ENCODE data around the gene SLC25A4. TPM values are rescaled to one million over a fixed set of nuclear protein-coding genes. Genes with fewer than 3 reads are reported as not detected.

SLC25A4 gene
- total and polyA plus RNA-seq, 10 of the 15 experiments (the other 5 are each of a cell fraction or from before 2014, with no cell fraction given), result 12.6 to 161 (median 38.2) TPM

DNA sequence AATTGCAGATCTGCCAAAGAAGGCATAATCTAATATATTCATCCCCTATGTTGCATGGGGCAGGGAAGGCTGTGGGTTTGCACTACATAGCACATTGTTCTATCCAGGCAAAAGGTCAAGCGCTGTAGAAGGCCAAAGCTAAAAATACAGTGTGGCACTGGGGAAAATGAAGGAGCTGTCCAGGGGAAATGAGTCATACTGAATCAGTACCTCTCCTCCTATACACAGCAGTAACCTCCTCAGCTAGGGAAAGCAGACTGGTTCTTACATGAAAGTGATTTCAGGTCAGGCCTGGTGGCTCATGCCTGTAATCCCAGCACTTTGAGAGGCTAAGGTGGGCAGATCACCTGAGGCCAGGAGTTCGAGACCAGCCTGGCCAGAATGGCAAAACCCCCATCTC lies 31.0 kb upstream of the SLC25A4 start (continued):
- no peak for TF ChIP-seq ZNF274 (IDR thresholded peaks at IDR 0.05; ENCODE audit: insufficient read depth, insufficient read length)
- TF ChIP-seq SMAD1 (IDR thresholded peaks at IDR 0.05; ENCODE audit: low read depth, partially characterized antibody), result no peak

- Histone ChIP-seq H3K27ac (ENCODE audit: control insufficient read depth, insufficient read depth) (no peak overlapping the region), H2AFZ (ENCODE audit: control insufficient read depth, low read depth, low read length) (no peak overlapping the region), H4K20me1 (ENCODE audit: control insufficient read depth, insufficient read depth) (no peaks in the 10 kb centered on the region), H3K9ac (ENCODE audit: control insufficient read depth, insufficient read depth, low read length) (no peak overlapping the region), H3K4me1 (ENCODE audit: control insufficient read depth, insufficient read depth, low read length) (no peaks in the 10 kb centered on the region), H3K4me3 (no peak overlapping the region), H3K27me3 (replicated peaks in 1 of 2; ENCODE audit: control insufficient read depth in 2 of 2, insufficient read depth in 2 of 2, low read length in 1 of 2) (no peaks in the 10 kb centered on the region; a peak in 1 of 4 replicates), H3K36me3 (ENCODE audit: control insufficient read depth in 2 of 2, insufficient read depth in 2 of 2, low read length in 1 of 2) (no peaks in the 10 kb centered on the region), H3K4me2 (ENCODE audit: control insufficient read depth, insufficient read depth) (no peak overlapping the region), H3K9me3 (replicated peaks; ENCODE audit: control insufficient read depth, insufficient read depth, low read length) (no peaks in the 10 kb centered on the region), H3K79me2 (ENCODE audit: control insufficient read depth, insufficient read depth, low read length) (no peaks in the 10 kb centered on the region)
- FAIRE-seq (no peak), ATAC-seq (no peak), DNase-seq (ENCODE audit: low read depth, low spot score) (no peak)
- intact Hi-C loops (cut with micrococcal nuclease; ENCODE audit: unreplicated experiment), result no loop called here
- CTCF ChIA-PET, result no interaction called here
- RAD21 ChIA-PET (ENCODE audit: unreplicated experiment), result no interaction called here
- SMC1A ChIA-PET (ENCODE audit: uncharacterized antibody, unreplicated experiment), result no interaction called here
- in situ Hi-C loops (cut with MboI), result no loop called here
- WGBS (ENCODE audit: insufficient coverage, insufficient replicate concordance, low lambda C conversion rate, missing lambda C conversion rate), result 28% methylated on average over 2 of the region's 2 CpGs
- POLR2A ChIA-PET, result no interaction called here
- TF ChIP-seq TAF1 (IDR thresholded peaks at IDR 0.05; ENCODE audit: borderline replicate concordance, low read depth, low read length) (no peak), TBL1XR1 (IDR thresholded peaks at IDR 0.05; ENCODE audit: low read depth, low read length) (no peak), RFX5 (IDR thresholded peaks at IDR 0.05; ENCODE audit: low read depth, low read length) (no peak)
- no TSS peak for BruUV-seq (replicated peaks)
Observed at GRCh38 chr4:185113340-185113739, 29.7 kb upstream of the SLC25A4 start.

GRCh38 chr4:185115827-185116232 lies 27.2 kb upstream of the SLC25A4 start:
- no peak overlapping the region for H3K4me2 ChIP-seq (ENCODE audit: control insufficient read depth, insufficient read depth)
- in situ Hi-C loops (cut with MboI), result no loop called here
- no peak for FAIRE-seq

More at GRCh38 chr4:185115827-185116232, 27.2 kb upstream of the SLC25A4 start:
- ChIA-PET CTCF (interaction anchor here (1.1 to 2.2 kb wide), 4 partner anchors 18 to 76 kb away, joined by 3 to 9 read pairs (median 3); no protein-coding TSS in a partner anchor), POLR2A (interaction anchor here (1.1 kb wide), 1 partner anchor 28 kb away, joined by 3 read pairs; no protein-coding TSS in a partner anchor), RAD21 (ENCODE audit: unreplicated experiment) (interaction anchor here (1.1 kb wide), 1 partner anchor 18 kb away, joined by 3 read pairs; no protein-coding TSS in a partner anchor), SMC1A (ENCODE audit: uncharacterized antibody, unreplicated experiment) (interaction anchor here (0.8 to 2.3 kb wide), 2 partner anchors 9 kb away, joined by 3 to 7 read pairs; no protein-coding TSS in a partner anchor)
- DNase-seq (ENCODE audit: low read depth, low spot score) (no peak), ATAC-seq (no peak)
- H3K9me3 ChIP-seq (replicated peaks; ENCODE audit: control insufficient read depth, insufficient read depth, low read length), result no peaks in the 10 kb centered on the region
- no peaks in the 10 kb centered on the region; the same call in 1 of the 2 replicates for H3K4me1 ChIP-seq (ENCODE audit: control insufficient read depth, insufficient read depth, low read length)
- H3K9ac ChIP-seq (ENCODE audit: control insufficient read depth, insufficient read depth, low read length), result no peak overlapping the region
- no peaks in the 10 kb centered on the region for H3K36me3 ChIP-seq (ENCODE audit: control insufficient read depth in 2 of 2, insufficient read depth in 2 of 2, low read length in 1 of 2)
- H4K20me1 ChIP-seq (ENCODE audit: control insufficient read depth, insufficient read depth), result no peaks in the 10 kb centered on the region
- intact Hi-C loops (cut with micrococcal nuclease; ENCODE audit: unreplicated experiment), result no loop called here
- no peak for TF ChIP-seq HCFC1 (IDR thresholded peaks at IDR 0.05; ENCODE audit: low read length)
- no peak for TF ChIP-seq WRNIP1 (IDR thresholded peaks at IDR 0.05; ENCODE audit: borderline replicate concordance, low read depth, low read length)
- TF ChIP-seq ZNF207 (IDR thresholded peaks at IDR 0.05; ENCODE audit: borderline replicate concordance), result no peak
- TF ChIP-seq ZZZ3 (IDR thresholded peaks at IDR 0.05; ENCODE audit: control insufficient read depth, insufficient read length, low read depth), result no peak
- no peak for TF ChIP-seq STAT3 (IDR thresholded peaks at IDR 0.05; ENCODE audit: low read depth, low read length)
- TF ChIP-seq RB1 (IDR thresholded peaks at IDR 0.05; ENCODE audit: borderline replicate concordance), result no peak
- TF ChIP-seq SIN3A (IDR thresholded peaks at IDR 0.05; ENCODE audit: low read depth, low read length), result no peak
- TF ChIP-seq MXI1 (IDR thresholded peaks at IDR 0.05; ENCODE audit: low read depth, low read length), result no peak
- TF ChIP-seq PAX8 (IDR thresholded peaks at IDR 0.05), result no peak
- no peak for TF ChIP-seq NFXL1 (IDR thresholded peaks at IDR 0.05; ENCODE audit: borderline replicate concordance)
- no peak for TF ChIP-seq ZSCAN29 (IDR thresholded peaks at IDR 0.05)
- TF ChIP-seq RAD51 (IDR thresholded peaks at IDR 0.05), result no peak
- TF ChIP-seq MTA2 (IDR thresholded peaks at IDR 0.05; ENCODE audit: low read depth), result no peak
- no peak overlapping the region for H3K4me3 ChIP-seq
- no TSS peak for BruUV-seq (replicated peaks)
- no peaks in the 10 kb centered on the region; a peak in 2 of 4 replicates for H3K27me3 ChIP-seq (replicated peaks in 1 of 2; ENCODE audit: control insufficient read depth in 2 of 2, insufficient read depth in 2 of 2, low read length in 1 of 2)
- WGBS (ENCODE audit: insufficient coverage, insufficient replicate concordance, low lambda C conversion rate, missing lambda C conversion rate), result 36% methylated on average over 9 of the region's 9 CpGs
- H2AFZ ChIP-seq (ENCODE audit: control insufficient read depth, low read depth, low read length), result no peak overlapping the region
- no peak overlapping the region for H3K27ac ChIP-seq (ENCODE audit: control insufficient read depth, insufficient read depth)
- H3K79me2 ChIP-seq (ENCODE audit: control insufficient read depth, insufficient read depth, low read length), result no peaks in the 10 kb centered on the region
